Ovary (tissue), 3 donors: ENCODE results near the gene CD72.

Source experiments
- CTCF ChIP-seq, 3 donors: fragments of 450-650 bp in 2 of 3; fragments of 200-600 bp in 1 of 3; IDR thresholded peaks; one replicate each; pipeline versions ENCODE4 v1.5.1 to v1.8.0; 2016 to 2022; ENCODE audit warnings: antibody characterized with exemption in 3 of 3, mild to moderate bottlenecking in 1 of 3
- EP300 ChIP-seq: sonication (generic); formaldehyde crosslinking; IDR thresholded peaks from one replicate; pipeline ENCODE4 v1.6.1; 2017; ENCODE audit warnings: antibody characterized with exemption
- POLR2A ChIP-seq: fragments of 450-650 bp; IDR thresholded peaks from one replicate; pipeline ENCODE4 v1.6.1; 2017; ENCODE audit warnings: antibody characterized with exemption, mild to moderate bottlenecking, moderate library complexity
- donor health status: DM: no; HTN: no; CAD: no.

GRCh38 chr9:35660966-35661415 is 42.8 kb upstream of the CD72 start:
- TF ChIP-seq CTCF (IDR thresholded peaks at IDR 0.05), result peak in 1 of 3 donors; percentile 22
- TF ChIP-seq EP300, result no peak
- TF ChIP-seq POLR2A, result no peak
